CD4-positive, alpha-beta memory T cell (primary cell): Measurements from ENCODE around the gene PTMS. TPM values are rescaled to one million over a fixed set of nuclear protein-coding genes. Genes with fewer than 3 reads are reported as not detected.

ENCODE experiments used
- polyA plus RNA-seq, 2 donors: library from polyadenylated mRNA; unstranded; fragments of 300-500 nt; fragmentation: Illumina TruSeq; gene quantifications; one replicate each; pipeline ENCODE4 v1.2.3, GENCODE V29; 2021
- total RNA-seq, 2 experiments: library from RNA; stranded (reverse); gene quantifications; one replicate each; pipeline ENCODE4 v1.2.3, GENCODE V29; 2021

Gene PTMS
- total and polyA plus RNA-seq, 4 experiments from 2014 or later: 1.3 to 3.6 (median 2.4) TPM

Other genes with a start within 250 kb of the PTMS start
- gene GAPDH, start 231.8 kb upstream of the PTMS start, total RNA-seq: 100 to 1,000 TPM; 474 to 495 TPM
- gene GAPDH, start 231.8 kb upstream of the PTMS start, polyA plus RNA-seq: 1,000 to 10,000 TPM; 1,831 to 2,185 TPM
- gene IFFO1, start 210.3 kb upstream of the PTMS start, total RNA-seq: 10 to 100 TPM; 58.7 to 60.4 TPM
- 10 to 100 TPM in 1 of 2 donors, 1 to 10 TPM in 1; 3.7 to 12.5 TPM for gene IFFO1, start 210.3 kb upstream of the PTMS start, polyA plus RNA-seq
- gene NOP2, start 198.1 kb upstream of the PTMS start, total RNA-seq: 10 to 100 TPM; 87.6 to 87.7 TPM
- 10 to 100 TPM; 15.5 to 43.2 TPM for gene NOP2, start 198.1 kb upstream of the PTMS start, polyA plus RNA-seq
- gene CHD4, start 159.0 kb upstream of the PTMS start, total RNA-seq: 100 to 1,000 TPM; 246 to 255 TPM
- 10 to 100 TPM; 13.3 to 64.6 TPM for gene CHD4, start 159.0 kb upstream of the PTMS start, polyA plus RNA-seq
- gene LPAR5, start 130.4 kb upstream of the PTMS start, total RNA-seq: 10 to 100 TPM; 10.2 to 11.1 TPM
- 10 to 100 TPM in 1 of 2 donors, 1 to 10 TPM in 1; 5.4 to 11.9 TPM for gene LPAR5, start 130.4 kb upstream of the PTMS start, polyA plus RNA-seq
- gene ACRBP, start 118.9 kb upstream of the PTMS start, total RNA-seq: 10 to 100 TPM; 13.9 to 16.3 TPM
- gene ACRBP, start 118.9 kb upstream of the PTMS start, polyA plus RNA-seq: under 1 TPM in 1 of 2 donors, not detected in 1; 0.25 TPM
- gene ING4, start 103.2 kb upstream of the PTMS start, total RNA-seq: 10 to 100 TPM; 82.3 to 83.5 TPM
- 100 to 1,000 TPM in 1 of 2 donors, 10 to 100 TPM in 1; 73.0 to 122 TPM for gene ING4, start 103.2 kb upstream of the PTMS start, polyA plus RNA-seq
- gene ZNF384, start 77.0 kb upstream of the PTMS start, total RNA-seq: 10 to 100 TPM; 88.6 to 88.7 TPM
- gene ZNF384, start 77.0 kb upstream of the PTMS start, polyA plus RNA-seq: 10 to 100 TPM; 14.4 to 45.8 TPM
- gene PIANP, start 65.5 kb upstream of the PTMS start, total RNA-seq: 1 to 10 TPM; 1.3 to 1.5 TPM
- under 1 TPM; 0.61 to 0.69 TPM for gene PIANP, start 65.5 kb upstream of the PTMS start, polyA plus RNA-seq
- 10 to 100 TPM; 36.9 to 37.7 TPM for gene COPS7A, start 42.3 kb upstream of the PTMS start, total RNA-seq
- 10 to 100 TPM; 44.7 to 48.6 TPM for gene COPS7A, start 42.3 kb upstream of the PTMS start, polyA plus RNA-seq
- 10 to 100 TPM; 79.8 to 80.3 TPM for gene MLF2, start 13.2 kb upstream of the PTMS start, total RNA-seq
- gene MLF2, start 13.2 kb upstream of the PTMS start, polyA plus RNA-seq: 100 to 1,000 TPM; 111 to 130 TPM
- gene LAG3, start 6.2 kb downstream of the PTMS start, total RNA-seq: 1 to 10 TPM; 2.4 to 3.8 TPM
- 1 to 10 TPM; 4.9 to 8.3 TPM for gene LAG3, start 6.2 kb downstream of the PTMS start, polyA plus RNA-seq
- 100 to 1,000 TPM; 285 to 291 TPM for gene CD4, start 23.2 kb downstream of the PTMS start, total RNA-seq
- 100 to 1,000 TPM; 251 to 456 TPM for gene CD4, start 23.2 kb downstream of the PTMS start, polyA plus RNA-seq
- gene GPR162, start 55.5 kb downstream of the PTMS start, total RNA-seq: under 1 TPM in 1 of 2 experiments, not detected in 1; 0.32 TPM
- not detected for gene GPR162, start 55.5 kb downstream of the PTMS start, polyA plus RNA-seq
- 10 to 100 TPM; 11.2 to 11.8 TPM for gene P3H3, start 62.0 kb downstream of the PTMS start, total RNA-seq
- 1 to 10 TPM in 1 of 2 donors, under 1 TPM in 1; 0.72 to 1.2 TPM for gene P3H3, start 62.0 kb downstream of the PTMS start, polyA plus RNA-seq
- gene GNB3, start 74.6 kb downstream of the PTMS start, total RNA-seq: 1 to 10 TPM; 5.1 to 5.2 TPM
- not detected for gene GNB3, start 74.6 kb downstream of the PTMS start, polyA plus RNA-seq
- gene CDCA3, start 84.9 kb downstream of the PTMS start, total RNA-seq: 1 to 10 TPM; 1.3 to 2.0 TPM
- under 1 TPM; 0.09 to 0.39 TPM for gene CDCA3, start 84.9 kb downstream of the PTMS start, polyA plus RNA-seq
- gene USP5, start 85.8 kb downstream of the PTMS start, total RNA-seq: 10 to 100 TPM; 65.2 to 69.3 TPM
- 10 to 100 TPM; 53.9 to 73.0 TPM for gene USP5, start 85.8 kb downstream of the PTMS start, polyA plus RNA-seq
- gene TPI1, start 101.2 kb downstream of the PTMS start, total RNA-seq: 100 to 1,000 TPM; 155 to 164 TPM
- gene TPI1, start 101.2 kb downstream of the PTMS start, polyA plus RNA-seq: 100 to 1,000 TPM; 572 to 777 TPM
- gene SPSB2, start 106.9 kb downstream of the PTMS start, total RNA-seq: 10 to 100 TPM; 19.8 to 21.9 TPM
- gene SPSB2, start 106.9 kb downstream of the PTMS start, polyA plus RNA-seq: 10 to 100 TPM; 16.6 to 25.5 TPM
- 1 to 10 TPM; 8.3 to 9.1 TPM for gene LRRC23, start 138.5 kb downstream of the PTMS start, total RNA-seq
- gene LRRC23, start 138.5 kb downstream of the PTMS start, polyA plus RNA-seq: 1 to 10 TPM; 4.1 to 4.2 TPM
- gene ENO2, start 148.2 kb downstream of the PTMS start, total RNA-seq: 100 to 1,000 TPM; 187 to 190 TPM
- gene ENO2, start 148.2 kb downstream of the PTMS start, polyA plus RNA-seq: 10 to 100 TPM; 28.4 to 35.8 TPM
- gene ATN1, start 161.6 kb downstream of the PTMS start, total RNA-seq: 10 to 100 TPM; 32.2 to 33.0 TPM
- 1 to 10 TPM in 1 of 2 donors, under 1 TPM in 1; 0.16 to 1.1 TPM for gene ATN1, start 161.6 kb downstream of the PTMS start, polyA plus RNA-seq
- not detected for gene RNU7-1, start 177.5 kb downstream of the PTMS start, total RNA-seq
- not detected for gene RNU7-1, start 177.5 kb downstream of the PTMS start, polyA plus RNA-seq
- 100 to 1,000 TPM; 423 to 425 TPM for gene C12orf57, start 177.7 kb downstream of the PTMS start, total RNA-seq
- 100 to 1,000 TPM; 155 to 244 TPM for gene C12orf57, start 177.7 kb downstream of the PTMS start, polyA plus RNA-seq
- gene PTPN6, start 185.0 kb downstream of the PTMS start, total RNA-seq: 100 to 1,000 TPM; 189 to 199 TPM
- 100 to 1,000 TPM; 126 to 325 TPM for gene PTPN6, start 185.0 kb downstream of the PTMS start, polyA plus RNA-seq
- 100 to 1,000 TPM; 142 to 148 TPM for gene PHB2, start 204.3 kb downstream of the PTMS start, total RNA-seq
- gene PHB2, start 204.3 kb downstream of the PTMS start, polyA plus RNA-seq: 100 to 1,000 TPM; 102 to 114 TPM
- gene EMG1, start 204.6 kb downstream of the PTMS start, total RNA-seq: 10 to 100 TPM; 68.6 to 70.8 TPM
- gene EMG1, start 204.6 kb downstream of the PTMS start, polyA plus RNA-seq: 10 to 100 TPM; 68.8 to 69.8 TPM